ENCODE data around the gene PPIL4.

PPIL4 gene

DNA sequence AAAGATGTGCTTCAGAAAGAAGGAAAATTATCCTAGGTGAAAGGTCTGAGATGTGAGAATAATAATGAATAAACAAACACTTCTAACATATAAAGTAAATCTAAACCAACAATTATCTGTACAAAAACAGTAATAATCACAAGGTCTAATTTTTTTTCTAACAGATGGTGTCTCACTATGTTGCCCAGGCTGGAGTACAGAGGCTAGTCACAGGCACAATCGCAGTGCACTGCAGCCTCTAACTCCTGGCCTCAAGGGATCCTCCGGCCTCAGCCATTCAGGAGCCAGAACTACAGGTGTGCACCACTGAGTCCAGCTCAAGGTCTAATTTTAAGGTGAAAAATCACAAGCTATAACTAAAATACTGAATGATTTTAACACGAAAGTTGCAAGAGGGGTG, 44.1 kb downstream of the PPIL4 start:
- DNase-seq: no peak
- Histone ChIP-seq H3K23ac (ENCODE audit: low read length in 2 of 2) (no peak overlapping the region), H2AFZ (ENCODE audit: low read depth, low read length) (no peak overlapping the region), H3K4me1 (ENCODE audit: control insufficient read depth, insufficient read depth, low read depth, low read length) (no peaks in the 10 kb centered on the region), H3K4me2 (ENCODE audit: low read length, poor library complexity, severe bottlenecking) (no peak overlapping the region), H4K91ac (ENCODE audit: low read length) (no peak overlapping the region), H3K9me3 (ENCODE audit: control insufficient read depth, low read length) (no peaks in the 10 kb centered on the region), H3K36me3 (ENCODE audit: control insufficient read depth in 1 of 2, insufficient read depth in 2 of 2, low read depth in 1 of 2, low read length in 2 of 2) (peaks cover 0 to 38% of the 10 kb centered on the region in 2 experiments), H3K18ac (ENCODE audit: low read depth in 1 of 2, low read length in 2 of 2) (no peak overlapping the region), H2BK120ac (ENCODE audit: low read depth, low read length) (no peak overlapping the region), H3K4ac (ENCODE audit: low read depth in 1 of 2, low read length in 2 of 2) (no peak overlapping the region), H3K14ac (ENCODE audit: low read length in 2 of 2) (no peak overlapping the region), H3K9ac (ENCODE audit: low read length) (no peak overlapping the region), H2BK5ac (ENCODE audit: low read depth, low read length, poor library complexity, severe bottlenecking) (no peak overlapping the region), H4K8ac (ENCODE audit: low read length) (no peak overlapping the region), H2BK12ac (ENCODE audit: low read length in 2 of 2) (no peak overlapping the region), H2AK5ac (ENCODE audit: low read length, severe bottlenecking) (no peak overlapping the region), H3K79me1 (replicated peaks; ENCODE audit: low read length, poor library complexity, severe bottlenecking) (peaks cover 2% of the 10 kb centered on the region), H3K27me3 (ENCODE audit: control insufficient read depth in 1 of 2, insufficient read depth in 1 of 2, low read length in 2 of 2) (no peaks in the 10 kb centered on the region), H3K27ac (ENCODE audit: low read length, poor library complexity, severe bottlenecking) (no peak overlapping the region), H2BK15ac (ENCODE audit: low read depth, poor library complexity, severe bottlenecking) (no peak overlapping the region), H3K4me3 (ENCODE audit: insufficient read depth in 1 of 2, low read depth in 1 of 2, low read length in 2 of 2) (no peak overlapping the region)
- WGBS: 96% methylated on average over 2 of the region's 3 CpGs

DNA sequence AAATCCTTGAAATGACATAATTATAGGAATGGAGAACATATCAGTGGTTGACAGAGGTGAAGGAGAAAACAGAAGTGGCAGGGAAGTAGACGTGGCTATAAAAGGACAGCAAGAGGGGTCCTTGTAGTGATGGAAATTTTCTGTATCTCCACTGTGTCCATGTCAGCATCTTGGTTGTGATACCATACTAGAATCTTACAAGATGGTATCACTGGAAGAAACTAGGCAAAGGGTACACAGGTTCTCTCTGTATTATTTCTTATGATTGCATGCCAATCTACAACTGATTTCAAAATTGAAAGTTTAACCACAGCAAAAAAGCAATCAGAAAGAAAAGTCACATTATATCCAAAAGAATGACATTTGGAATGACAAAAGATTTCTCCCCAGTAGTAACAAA, 44.6 kb downstream of the PPIL4 start:
- Histone ChIP-seq H2BK5ac (ENCODE audit: low read depth, low read length, poor library complexity, severe bottlenecking) (no peak overlapping the region), H3K9ac (ENCODE audit: low read length) (no peak overlapping the region), H4K8ac (ENCODE audit: low read length) (no peak overlapping the region), H2BK12ac (ENCODE audit: low read length in 2 of 2) (no peak overlapping the region), H3K79me1 (replicated peaks; ENCODE audit: low read length, poor library complexity, severe bottlenecking) (peaks cover 2% of the 10 kb centered on the region), H3K4me2 (ENCODE audit: low read length, poor library complexity, severe bottlenecking) (no peak overlapping the region), H3K18ac (ENCODE audit: low read depth in 1 of 2, low read length in 2 of 2) (no peak overlapping the region), H3K36me3 (ENCODE audit: control insufficient read depth in 1 of 2, insufficient read depth in 2 of 2, low read depth in 1 of 2, low read length in 2 of 2) (peaks cover 0 to 38% of the 10 kb centered on the region in 2 experiments), H2AK5ac (ENCODE audit: low read length, severe bottlenecking) (no peak overlapping the region), H3K9me3 (ENCODE audit: control insufficient read depth, low read length) (no peaks in the 10 kb centered on the region), H3K14ac (ENCODE audit: low read length in 2 of 2) (no peak overlapping the region), H3K27me3 (ENCODE audit: control insufficient read depth in 1 of 2, insufficient read depth in 1 of 2, low read length in 2 of 2) (no peaks in the 10 kb centered on the region), H3K4me1 (ENCODE audit: control insufficient read depth, insufficient read depth, low read depth, low read length) (peaks cover 1% of the 10 kb centered on the region), H3K27ac (ENCODE audit: low read length, poor library complexity, severe bottlenecking) (no peak overlapping the region), H3K4me3 (ENCODE audit: insufficient read depth in 1 of 2, low read depth in 1 of 2, low read length in 2 of 2) (no peak overlapping the region), H2BK120ac (ENCODE audit: low read depth, low read length) (no peak overlapping the region), H2BK15ac (ENCODE audit: low read depth, poor library complexity, severe bottlenecking) (no peak overlapping the region), H3K23ac (ENCODE audit: low read length in 2 of 2) (no peak overlapping the region), H3K4ac (ENCODE audit: low read depth in 1 of 2, low read length in 2 of 2) (no peak overlapping the region), H4K91ac (ENCODE audit: low read length) (no peak overlapping the region), H2AFZ (ENCODE audit: low read depth, low read length) (no peak overlapping the region)
- DNase-seq: no peak
- 96% methylated on average over 1 of the region's 1 CpG for WGBS

DNA sequence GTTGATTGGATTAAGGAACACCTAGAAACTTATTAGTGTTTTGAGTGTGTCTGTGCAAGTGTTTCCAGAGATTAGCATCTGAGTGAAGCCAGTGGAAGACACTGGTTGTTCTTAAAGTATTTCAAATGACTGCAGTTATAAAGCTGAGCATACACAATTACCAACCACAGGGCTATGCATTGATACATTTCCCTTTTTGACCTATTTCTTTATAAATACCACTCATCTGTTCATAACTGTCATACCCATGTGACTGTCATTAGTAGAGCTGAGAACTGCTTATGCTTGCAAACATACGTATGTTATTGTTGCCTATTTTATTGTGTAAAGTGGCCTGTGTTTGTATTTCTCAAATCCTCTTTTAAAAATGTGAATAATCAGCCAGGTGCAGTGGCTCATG, 45.7 kb downstream of the PPIL4 start:
- Histone ChIP-seq H3K27me3 (ENCODE audit: control insufficient read depth in 1 of 2, insufficient read depth in 1 of 2, low read length in 2 of 2) (no peaks in the 10 kb centered on the region), H2BK5ac (ENCODE audit: low read depth, low read length, poor library complexity, severe bottlenecking) (no peak overlapping the region), H2BK12ac (ENCODE audit: low read length in 2 of 2) (no peak overlapping the region), H3K4me1 (ENCODE audit: control insufficient read depth, insufficient read depth, low read depth, low read length) (peaks cover 1% of the 10 kb centered on the region), H3K4ac (ENCODE audit: low read depth in 1 of 2, low read length in 2 of 2) (no peak overlapping the region), H4K8ac (ENCODE audit: low read length) (no peak overlapping the region), H3K79me1 (replicated peaks; ENCODE audit: low read length, poor library complexity, severe bottlenecking) (peaks cover 2% of the 10 kb centered on the region), H3K18ac (ENCODE audit: low read depth in 1 of 2, low read length in 2 of 2) (no peak overlapping the region), H3K36me3 (ENCODE audit: control insufficient read depth in 1 of 2, insufficient read depth in 2 of 2, low read depth in 1 of 2, low read length in 2 of 2) (peaks cover 0 to 28% of the 10 kb centered on the region in 2 experiments), H3K4me2 (ENCODE audit: low read length, poor library complexity, severe bottlenecking) (no peak overlapping the region), H3K14ac (ENCODE audit: low read length in 2 of 2) (no peak overlapping the region), H3K9me3 (ENCODE audit: control insufficient read depth, low read length) (no peaks in the 10 kb centered on the region), H2AFZ (ENCODE audit: low read depth, low read length) (no peak overlapping the region), H4K91ac (ENCODE audit: low read length) (no peak overlapping the region), H2BK120ac (ENCODE audit: low read depth, low read length) (no peak overlapping the region), H3K9ac (ENCODE audit: low read length) (no peak overlapping the region), H3K27ac (ENCODE audit: low read length, poor library complexity, severe bottlenecking) (no peak overlapping the region), H3K4me3 (ENCODE audit: insufficient read depth in 1 of 2, low read depth in 1 of 2, low read length in 2 of 2) (no peak overlapping the region), H2AK5ac (ENCODE audit: low read length, severe bottlenecking) (no peak overlapping the region), H2BK15ac (ENCODE audit: low read depth, poor library complexity, severe bottlenecking) (no peak overlapping the region), H3K23ac (ENCODE audit: low read length in 2 of 2) (no peak overlapping the region)
- 100% methylated on average over 1 of the region's 1 CpG for WGBS
- DNase-seq: no peak

DNA sequence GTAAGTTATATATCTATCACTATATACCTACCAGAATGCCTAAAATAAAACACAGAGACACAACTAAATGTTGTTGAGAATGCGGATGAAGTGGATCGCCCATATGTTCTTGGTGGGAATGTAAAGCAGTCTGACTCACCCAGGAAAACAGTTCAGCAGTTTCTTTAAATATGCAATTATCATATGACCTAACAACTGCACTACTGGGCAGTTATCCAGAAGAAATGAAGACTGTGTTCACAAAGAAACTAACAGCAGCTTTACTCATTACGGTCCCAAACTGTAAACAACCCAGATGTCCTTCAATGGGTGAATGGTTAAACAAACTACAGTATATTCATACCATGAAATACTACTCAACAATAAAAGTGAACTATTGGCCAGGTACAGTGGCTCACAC, 46.8 kb downstream of the PPIL4 start:
- Histone ChIP-seq H4K91ac (ENCODE audit: low read length) (no peak overlapping the region), H3K14ac (ENCODE audit: low read length in 2 of 2) (no peak overlapping the region)
- WGBS: 0% methylated on average over 1 of the region's 3 CpGs

More for the DNA sequence above, 46.8 kb downstream of the PPIL4 start:
- no peak overlapping the region for H3K27ac ChIP-seq (ENCODE audit: low read length, poor library complexity, severe bottlenecking)
- H3K9ac ChIP-seq (ENCODE audit: low read length): no peak overlapping the region
- no peak overlapping the region for H3K4ac ChIP-seq (ENCODE audit: low read depth in 1 of 2, low read length in 2 of 2)
- H2BK5ac ChIP-seq (ENCODE audit: low read depth, low read length, poor library complexity, severe bottlenecking): no peak overlapping the region
- H2BK120ac ChIP-seq (ENCODE audit: low read depth, low read length): no peak overlapping the region
- no peak overlapping the region for H2AFZ ChIP-seq (ENCODE audit: low read depth, low read length)
- no peak overlapping the region for H3K23ac ChIP-seq (ENCODE audit: low read length in 2 of 2)
- no peak overlapping the region for H2BK15ac ChIP-seq (ENCODE audit: low read depth, poor library complexity, severe bottlenecking)
- H3K9me3 ChIP-seq (ENCODE audit: control insufficient read depth, low read length): no peaks in the 10 kb centered on the region
- H2AK5ac ChIP-seq (ENCODE audit: low read length, severe bottlenecking): no peak overlapping the region
- H4K8ac ChIP-seq (ENCODE audit: low read length): no peak overlapping the region
- H3K4me1 ChIP-seq (ENCODE audit: control insufficient read depth, insufficient read depth, low read depth, low read length): peaks cover 1% of the 10 kb centered on the region
- H3K36me3 ChIP-seq (ENCODE audit: control insufficient read depth in 1 of 2, insufficient read depth in 2 of 2, low read depth in 1 of 2, low read length in 2 of 2): peaks cover 0 to 18% of the 10 kb centered on the region in 2 experiments
- no peaks in the 10 kb centered on the region for H3K27me3 ChIP-seq (ENCODE audit: control insufficient read depth in 1 of 2, insufficient read depth in 1 of 2, low read length in 2 of 2)
- peak; percentile 95 for DNase-seq
- H3K18ac ChIP-seq (ENCODE audit: low read depth in 1 of 2, low read length in 2 of 2): no peak overlapping the region
- no peak overlapping the region for H3K4me3 ChIP-seq (ENCODE audit: insufficient read depth in 1 of 2, low read depth in 1 of 2, low read length in 2 of 2)
- peaks cover 2% of the 10 kb centered on the region for H3K79me1 ChIP-seq (replicated peaks; ENCODE audit: low read length, poor library complexity, severe bottlenecking)
- H2BK12ac ChIP-seq (ENCODE audit: low read length in 2 of 2): no peak overlapping the region
- no peak overlapping the region for H3K4me2 ChIP-seq (ENCODE audit: low read length, poor library complexity, severe bottlenecking)
